K562 (cell line): Measurements from ENCODE around the gene PMM1. TPM values are rescaled to one million over a fixed set of nuclear protein-coding genes. Genes with fewer than 3 reads are reported as not detected.

ENCODE experiments used
- COPS2 ChIP-seq: fragments of 450-650 bp; conservative IDR thresholded peaks from 2 replicates; pipeline ENCODE4 v1.6.1; 2016; ENCODE audit warnings: mild to moderate bottlenecking, moderate library complexity
- DDX20 ChIP-seq: fragments of 450-650 bp; IDR thresholded peaks from 2 replicates; pipeline ENCODE4 v1.6.1; 2016; ENCODE audit warnings: missing genetic modification characterization, low read depth, mild to moderate bottlenecking, missing compliant biosample characterization, moderate library complexity
- DEAF1 ChIP-seq: fragments of 450-650 bp; formaldehyde crosslinking; IDR thresholded peaks from 2 replicates; pipeline ENCODE4 v1.4.0; 2020; ENCODE audit warnings: mild to moderate bottlenecking, moderate library complexity
- DPF2 ChIP-seq: fragments of 450-650 bp; IDR thresholded peaks from 2 replicates; pipeline ENCODE4 v1.6.1; 2016
- EHMT2 ChIP-seq: fragments of 450-650 bp; IDR thresholded peaks from 2 replicates; pipeline ENCODE4 v1.6.1; 2018; ENCODE audit warnings: antibody characterized with exemption
- ELK3 ChIP-seq: fragments of 450-650 bp; formaldehyde crosslinking; IDR thresholded peaks from 2 replicates; pipeline ENCODE4 v1.4.0; 2020; ENCODE audit warnings: mild to moderate bottlenecking
- MED1 ChIP-seq: sonication (generic); formaldehyde crosslinking; IDR thresholded peaks from 2 replicates; pipeline ENCODE4 v1.8.1; 2023; ENCODE audit warnings: missing genetic modification reagents, borderline replicate concordance
- MEF2A ChIP-seq: IDR thresholded peaks from 2 replicates; pipeline ENCODE4 v1.6.1; 2011; ENCODE audit warnings: low read depth, mild to moderate bottlenecking, low read length, moderate library complexity; ENCODE audit not compliant: control insufficient read depth
- MTA2 ChIP-seq: fragments of 450-650 bp; IDR thresholded peaks from 2 replicates; pipeline ENCODE4 v1.6.1; 2016; ENCODE audit warnings: low read depth
- NFRKB ChIP-seq: fragments of 450-650 bp; IDR thresholded peaks from 2 replicates; pipeline ENCODE4 v1.6.1; 2016; ENCODE audit warnings: low read depth
- PHB ChIP-seq: fragments of 250-450 bp; sonication (Bioruptor Pico); IDR thresholded peaks from 2 replicates; pipeline ENCODE4 v1.5.0; 2021
- SMARCB1 ChIP-seq: IDR thresholded peaks from 2 replicates; pipeline ENCODE4 v1.6.1; 2011; ENCODE audit warnings: improper control_type of control experiment, low read depth; ENCODE audit not compliant: insufficient read length
- SRSF9 ChIP-seq: fragments of 200-400 bp; formaldehyde crosslinking; IDR thresholded peaks from 2 replicates; pipeline ENCODE4 v1.6.1; 2017; ENCODE audit warnings: low read depth, low read length, borderline replicate concordance
- TAF7 ChIP-seq: fragments of 450-650 bp; IDR thresholded peaks from 2 replicates; pipeline ENCODE4 v1.6.1; 2016; ENCODE audit warnings: missing genetic modification characterization, missing compliant biosample characterization
- TGIF2 ChIP-seq: sonication (generic); formaldehyde crosslinking; IDR thresholded peaks from 2 replicates; pipeline ENCODE4 v1.8.1; 2022; ENCODE audit warnings: mild to moderate bottlenecking, missing genetic modification reagents, moderate library complexity
- TRIM28 ChIP-seq: fragments of 450-650 bp; IDR thresholded peaks from 2 replicates; pipeline ENCODE4 v1.6.1; 2017
- ZNF146 ChIP-seq: IDR thresholded peaks from one replicate; pipeline ENCODE4 v1.6.1; 2018; ENCODE audit warnings: missing compliant biosample characterization; ENCODE audit not compliant: unreplicated experiment
- ZNF224 ChIP-seq: sonication (generic); formaldehyde crosslinking; IDR thresholded peaks from 2 replicates; pipeline ENCODE4 v1.8.0; 2022; ENCODE audit warnings: mild to moderate bottlenecking, missing genetic modification reagents
- ZNF324 ChIP-seq: fragments of 250-450 bp; sonication (Bioruptor Pico); IDR thresholded peaks from 2 replicates; pipeline ENCODE4 v1.4.0; 2020; ENCODE audit warnings: mild to moderate bottlenecking
- ZNF518B ChIP-seq: fragments of 250-450 bp; sonication (Bioruptor Pico); IDR thresholded peaks from 2 replicates; pipeline ENCODE4 v1.5.0; 2021; ENCODE audit warnings: mild to moderate bottlenecking, moderate library complexity
- ZNF695 ChIP-seq: fragments of 450-650 bp; formaldehyde crosslinking; IDR thresholded peaks from 2 replicates; pipeline ENCODE4 v1.4.0; 2020; ENCODE audit warnings: mild to moderate bottlenecking, moderate library complexity
- ZSCAN32 ChIP-seq: fragments of 450-650 bp; formaldehyde crosslinking; IDR thresholded peaks from 2 replicates; pipeline ENCODE4 v1.4.0; 2020; ENCODE audit warnings: mild to moderate bottlenecking, moderate library complexity
- polyA plus RNA-seq, 8 experiments: library from polyadenylated mRNA; depleted of rRNA in 4 of 8; stranded (reverse) in 5 of 8; unstranded in 3 of 8; fragments of >200 nt; fragmentation: Nextera tagmentation in 2 of 8; fragmentation: Illumina TruSeq in 1 of 8; extraction: Ambion mirVana in 2 of 8; extraction: Trizol in 1 of 8; gene quantifications; 2 replicates each; pipeline versions ENCODE4 v1.2.1 to v1.2.3, GENCODE V29; 2011 to 2014; ENCODE audit warnings: inconsistent platforms in 1 of 8, missing spikeins in 1 of 8
- total RNA-seq, 7 experiments: library from RNA; depleted of rRNA in 6 of 7; stranded (reverse); fragments of >200 nt in 6 of 7; fragmentation: Illumina TruSeq in 2 of 7; extraction: Trizol in 2 of 7; gene quantifications; 2 replicates each; pipeline versions ENCODE4 v1.2.1 to v1.2.3, GENCODE V29; 2011 to 2021; ENCODE audit warnings: low replicate concordance in 1 of 7
- TF ChIP-seq, protein P1 (sequence below): fragments of 450-650 bp; formaldehyde crosslinking; IDR thresholded peaks from 2 replicates; pipeline ENCODE4 v1.4.0; 2020; ENCODE audit warnings: mild to moderate bottlenecking, moderate library complexity
- TF ChIP-seq, protein P2 (sequence below): sonication (generic); formaldehyde crosslinking; IDR thresholded peaks from 2 replicates; pipeline ENCODE4 v1.5.0; 2020; ENCODE audit warnings: missing genetic modification reagents

Gene PMM1
- total and polyA plus RNA-seq, 9 of the 15 experiments (the other 6 are each of a cell fraction or from before 2014, with no cell fraction given) = 10.2 to 31.7 (median 20.3) TPM

DNA sequence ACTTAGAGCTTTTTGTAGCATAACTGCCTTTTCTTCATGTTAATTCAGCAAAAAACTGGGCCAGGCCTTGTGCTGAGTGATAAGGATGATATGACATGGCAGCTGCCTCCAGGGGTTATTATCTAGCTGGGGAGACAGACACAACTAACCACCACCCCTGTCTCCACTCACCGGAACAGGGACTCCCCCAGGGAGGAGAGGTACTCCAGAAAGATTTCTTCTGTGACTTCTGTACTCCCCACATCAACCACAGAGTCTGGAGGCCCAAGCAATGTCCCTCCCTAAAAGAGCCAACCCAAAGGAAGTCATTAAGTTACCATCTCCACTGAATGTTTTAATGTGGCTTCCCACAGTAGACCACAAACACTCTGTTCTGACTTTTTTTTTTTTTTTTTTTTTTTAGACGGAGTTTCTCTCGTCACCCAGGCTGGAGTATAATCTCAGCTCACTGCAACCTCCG, 14.3 kb upstream of the PMM1 start (continued):
- TF ChIP-seq, protein P1, sequence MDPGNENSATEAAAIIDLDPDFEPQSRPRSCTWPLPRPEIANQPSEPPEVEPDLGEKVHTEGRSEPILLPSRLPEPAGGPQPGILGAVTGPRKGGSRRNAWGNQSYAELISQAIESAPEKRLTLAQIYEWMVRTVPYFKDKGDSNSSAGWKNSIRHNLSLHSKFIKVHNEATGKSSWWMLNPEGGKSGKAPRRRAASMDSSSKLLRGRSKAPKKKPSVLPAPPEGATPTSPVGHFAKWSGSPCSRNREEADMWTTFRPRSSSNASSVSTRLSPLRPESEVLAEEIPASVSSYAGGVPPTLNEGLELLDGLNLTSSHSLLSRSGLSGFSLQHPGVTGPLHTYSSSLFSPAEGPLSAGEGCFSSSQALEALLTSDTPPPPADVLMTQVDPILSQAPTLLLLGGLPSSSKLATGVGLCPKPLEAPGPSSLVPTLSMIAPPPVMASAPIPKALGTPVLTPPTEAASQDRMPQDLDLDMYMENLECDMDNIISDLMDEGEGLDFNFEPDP (CRISPR knock-in tag) = no peak
- TF ChIP-seq TGIF2 (CRISPR knock-in tag) = no peak
- peak; percentile 85 for TF ChIP-seq DPF2
- no peak for TF ChIP-seq TAF7 (tag)
- TF ChIP-seq MEF2A = no peak
- no peak for TF ChIP-seq COPS2
- no peak for TF ChIP-seq ZNF324 (CRISPR knock-in tag)
- TF ChIP-seq, protein P2, sequence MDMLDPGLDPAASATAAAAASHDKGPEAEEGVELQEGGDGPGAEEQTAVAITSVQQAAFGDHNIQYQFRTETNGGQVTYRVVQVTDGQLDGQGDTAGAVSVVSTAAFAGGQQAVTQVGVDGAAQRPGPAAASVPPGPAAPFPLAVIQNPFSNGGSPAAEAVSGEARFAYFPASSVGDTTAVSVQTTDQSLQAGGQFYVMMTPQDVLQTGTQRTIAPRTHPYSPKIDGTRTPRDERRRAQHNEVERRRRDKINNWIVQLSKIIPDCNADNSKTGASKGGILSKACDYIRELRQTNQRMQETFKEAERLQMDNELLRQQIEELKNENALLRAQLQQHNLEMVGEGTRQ = no peak
- TF ChIP-seq ZNF224 (CRISPR knock-in tag) = no peak
- no peak for TF ChIP-seq SRSF9
- TF ChIP-seq SMARCB1 = no peak
- peak; percentile 51; the same call in 1 of the 2 replicates for TF ChIP-seq MTA2
- no peak for TF ChIP-seq DEAF1 (CRISPR knock-in tag)
- no peak for TF ChIP-seq MED1
- TF ChIP-seq DDX20 = no peak
- TF ChIP-seq NFRKB = no peak
- TF ChIP-seq ELK3 (CRISPR knock-in tag) = no peak
- TF ChIP-seq ZSCAN32 = no peak
- no peak for TF ChIP-seq EHMT2
- TF ChIP-seq ZNF695 (CRISPR knock-in tag) = no peak
- no peak for TF ChIP-seq TRIM28
- no peak for TF ChIP-seq PHB (CRISPR knock-in tag)
- TF ChIP-seq ZNF518B (CRISPR knock-in tag) = no peak
- TF ChIP-seq ZNF146 (CRISPR knock-in tag) = no peak
